Left ventricle myocardium inferior (tissue), 1 donor: ENCODE results near the gene FTO. TPM values are rescaled to one million over a fixed set of nuclear protein-coding genes. Genes with fewer than 3 reads are reported as not detected.

Experiments
- DNase-seq: peaks from one replicate; pipeline ENCODE4 v3.0.0-alpha.2; 2020
- H3K27ac ChIP-seq: fragments of 200-600 bp; replicated peaks from 2 replicates; pipeline ENCODE4 v1.8.0; 2021
- H3K27me3 ChIP-seq: fragments of 200-600 bp; 2 replicates; pipeline ENCODE4 v1.8.0; 2021; ENCODE audit warnings: low read depth
- H3K36me3 ChIP-seq: fragments of 200-600 bp; 2 replicates; pipeline ENCODE4 v1.8.0; 2021
- H3K4me1 ChIP-seq: fragments of 200-600 bp; 2 replicates; pipeline ENCODE4 v1.8.0; 2021
- H3K4me3 ChIP-seq: fragments of 200-600 bp; 2 replicates; pipeline ENCODE4 v1.8.0; 2021; ENCODE audit warnings: mild to moderate bottlenecking, moderate library complexity
- H3K9me3 ChIP-seq: fragments of 200-600 bp; replicated peaks from 2 replicates; pipeline ENCODE4 v1.8.0; 2021
- CTCF ChIP-seq: fragments of 200-600 bp; IDR thresholded peaks from 2 replicates; pipeline ENCODE4 v1.8.0; 2021; ENCODE audit warnings: antibody characterized with exemption, mild to moderate bottlenecking, borderline replicate concordance
- intact Hi-C: fragments of 100-400 bp; cut with micrococcal nuclease; formaldehyde crosslinking; loops from one replicate; pipeline ENCODE4 v1.11.0; 2022
- total RNA-seq: library from RNA; stranded (reverse); fragmentation: NEBNext Ultra II Directional; extraction: Animal tissue kit (Norgen Biotek cat#: 25700); gene quantifications from one replicate; pipeline ENCODE4 v1.2.1, GENCODE V29; 2021
- donor health status: DM: no; HTN: yes; CAD: no; lungs with severe emphysema.

Gene FTO
- total RNA-seq, 1 donor from 2014 or later = 78.4 TPM

DNA sequence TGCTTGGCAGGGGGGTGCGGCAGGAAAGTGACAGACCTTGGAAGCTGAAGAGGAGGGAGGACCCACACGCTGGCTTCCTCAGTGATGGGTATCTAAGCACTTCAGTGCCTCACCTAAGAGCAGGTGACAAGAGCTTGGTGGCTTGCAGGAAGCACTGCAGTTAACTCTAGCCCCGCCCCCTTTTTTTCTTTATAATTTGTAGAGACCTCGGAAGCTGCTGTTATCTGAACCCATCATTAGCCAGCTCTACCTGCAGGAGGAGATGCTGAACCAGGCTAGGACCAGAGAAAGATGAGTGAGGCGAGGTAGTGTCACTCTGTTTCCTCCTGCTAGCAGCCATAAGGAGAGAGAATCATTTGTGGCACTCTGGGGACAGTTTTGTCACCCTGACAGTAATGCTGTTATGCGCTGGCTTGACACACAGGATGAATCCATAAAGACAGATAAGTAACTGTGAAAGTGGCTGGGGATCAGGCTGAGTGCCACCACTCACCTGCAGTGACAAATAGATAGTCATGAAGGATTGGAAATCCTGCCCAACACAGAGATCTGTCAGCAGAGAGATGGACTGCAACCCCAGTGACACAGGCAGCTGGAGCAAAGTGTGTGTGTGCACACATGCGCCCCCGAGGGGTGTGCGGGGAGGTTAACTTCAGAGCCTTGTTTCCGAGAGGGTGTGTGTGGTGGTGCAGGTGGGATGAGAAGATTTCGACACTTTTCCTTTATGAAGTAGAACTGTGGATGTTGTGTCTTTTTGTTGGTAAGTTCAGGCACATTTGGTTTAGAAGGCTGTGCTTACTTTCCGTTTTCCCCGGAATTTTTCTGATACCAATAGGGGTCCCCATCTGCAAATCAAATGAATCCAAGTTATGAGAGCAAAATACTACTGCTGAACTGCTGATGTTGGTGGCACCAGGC is 358.7 kb downstream of the FTO start:
- H3K4me1 ChIP-seq = peaks cover 32% of the 10 kb centered on the region
- intact Hi-C loops = no loop called here
- H3K9me3 ChIP-seq = no peaks in the 10 kb centered on the region
- no peak for DNase-seq
- H3K27ac ChIP-seq = peak overlapping the region; percentile 20
- no peaks in the 10 kb centered on the region for H3K27me3 ChIP-seq
- TF ChIP-seq CTCF = no peak
- peak overlapping the region; percentile 36 for H3K4me3 ChIP-seq
- H3K36me3 ChIP-seq = no peaks in the 10 kb centered on the region

GRCh38 chr16:54063279-54063773 is 359.4 kb downstream of the FTO start:
- intact Hi-C loops = no loop called here
- no peak for DNase-seq

GRCh38 chr16:54066451-54067105 is 362.6 kb downstream of the FTO start:
- Histone ChIP-seq H3K27me3 (no peaks in the 10 kb centered on the region), H3K4me3 (no peak overlapping the region), H3K36me3 (no peaks in the 10 kb centered on the region), H3K27ac (peak overlapping the region; percentile 10), H3K9me3 (no peaks in the 10 kb centered on the region), H3K4me1 (peaks cover 31% of the 10 kb centered on the region)
- intact Hi-C loops = no loop called here
- TF ChIP-seq CTCF = no peak
- DNase-seq = no peak

More at GRCh38 chr16:54063279-54063773, 359.4 kb downstream of the FTO start:
- Histone ChIP-seq H3K36me3 (no peaks in the 10 kb centered on the region), H3K27ac (peak overlapping the region; percentile 20), H3K4me1 (peaks cover 33% of the 10 kb centered on the region), H3K4me3 (peak overlapping the region; percentile 36), H3K27me3 (no peaks in the 10 kb centered on the region), H3K9me3 (no peaks in the 10 kb centered on the region)
- TF ChIP-seq CTCF = no peak

GRCh38 chr16:54067322-54068065 is 363.5 kb downstream of the FTO start:
- no peaks in the 10 kb centered on the region for H3K36me3 ChIP-seq
- no peaks in the 10 kb centered on the region for H3K27me3 ChIP-seq
- peaks cover 26% of the 10 kb centered on the region for H3K4me1 ChIP-seq
- no peaks in the 10 kb centered on the region for H3K9me3 ChIP-seq
- DNase-seq = no peak
- no peak for TF ChIP-seq CTCF
- H3K4me3 ChIP-seq = no peak overlapping the region
- intact Hi-C loops = no loop called here
- no peak overlapping the region for H3K27ac ChIP-seq

- Histone ChIP-seq H3K4me1 (peaks cover 19% of the 10 kb centered on the region), H3K4me3 (no peak overlapping the region), H3K27ac (no peak overlapping the region), H3K27me3 (no peaks in the 10 kb centered on the region), H3K9me3 (no peaks in the 10 kb centered on the region), H3K36me3 (no peaks in the 10 kb centered on the region)
- intact Hi-C loops = no loop called here
- DNase-seq = no peak
- no peak for TF ChIP-seq CTCF
Observed at GRCh38 chr16:54068212-54068611, 364.3 kb downstream of the FTO start.
